ENCODE measurements around the gene PSMA8. TPM values are rescaled to one million over a fixed set of nuclear protein-coding genes. Genes with fewer than 3 reads are reported as not detected.

PSMA8 gene
- total and polyA plus RNA-seq, 2 of the 8 experiments (the other 6 are each of a cell fraction or from before 2014, with no cell fraction given): not detected

- Histone ChIP-seq H4K91ac (replicated peaks; ENCODE audit: insufficient read length, low read length) (no peak overlapping the region), H2BK120ac (replicated peaks; ENCODE audit: low read depth, low read length) (no peak overlapping the region), H3K79me1 (ENCODE audit: low read depth, low read length) (peaks cover 2% of the 10 kb centered on the region; the same call in 1 of the 2 replicates), H3K14ac (ENCODE audit: insufficient read length) (no peak overlapping the region), H2BK12ac (ENCODE audit: low read depth, low read length) (no peak overlapping the region), H3K4ac (replicated peaks; ENCODE audit: insufficient read length, low read depth, low read length) (no peak overlapping the region), H3K18ac (ENCODE audit: extremely low read depth, low read length) (no peak overlapping the region), H2BK20ac (ENCODE audit: low read length) (no peak overlapping the region), H3K4me2 (ENCODE audit: insufficient read depth in 1 of 2, low read depth in 2 of 2, low read length in 2 of 2) (no peak overlapping the region), H3K27me3 (replicated peaks in 1 of 4; ENCODE audit: control insufficient read depth in 3 of 4, extremely low read depth in 1 of 4, insufficient read depth in 3 of 4, low read length in 3 of 4) (no peaks in the 10 kb centered on the region), H2AFZ (ENCODE audit: low read length) (no peak overlapping the region), H3K56ac (replicated peaks; ENCODE audit: insufficient read length, low read depth, low read length) (no peak overlapping the region), H3K23me2 (ENCODE audit: low read depth, low read length) (peaks cover 5% of the 10 kb centered on the region), H2BK5ac (ENCODE audit: low read depth, low read length) (no peak overlapping the region), H3K23ac (ENCODE audit: insufficient read length) (no peak overlapping the region), H3K79me2 (ENCODE audit: control insufficient read depth in 1 of 2, insufficient read depth in 2 of 2, low read length in 2 of 2) (peaks cover 3 to 86% of the 10 kb centered on the region in 2 experiments; a peak in 3 of 4 replicates), H4K20me1 (replicated peaks in 1 of 2; ENCODE audit: control insufficient read depth in 1 of 2, insufficient read depth in 2 of 2, low read length in 2 of 2) (peaks cover 4 to 5% of the 10 kb centered on the region in 2 experiments), H4K5ac (ENCODE audit: insufficient read length, low read depth, low read length) (no peak overlapping the region), H4K8ac (ENCODE audit: extremely low read depth, insufficient read depth, low read length) (no peak overlapping the region), H3K27ac (ENCODE audit: low read depth, low read length) (no peak overlapping the region), H3K9ac (replicated peaks in 1 of 4; ENCODE audit: extremely low read depth in 1 of 4, low read depth in 3 of 4, low read length in 3 of 4) (no peak overlapping the region), H3K36me3 (ENCODE audit: control insufficient read depth in 2 of 4, insufficient read depth in 4 of 4, low read length in 3 of 4) (peaks cover 0 to 46% (median 4%) of the 10 kb centered on the region in 4 experiments; a peak in 4 of 8 replicates), H2BK15ac (ENCODE audit: low read length) (no peak overlapping the region), H2AK5ac (ENCODE audit: low read depth, low read length) (no peak overlapping the region), H3K4me3 (ENCODE audit: extremely low read depth in 1 of 4, insufficient read depth in 2 of 4, low read depth in 3 of 4, low read length in 4 of 4) (no peak overlapping the region), H3K4me1 (replicated peaks in 1 of 4; ENCODE audit: control insufficient read depth in 3 of 4, insufficient read depth in 4 of 4, low read length in 3 of 4) (peaks cover 0 to 9% (median 0%) of the 10 kb centered on the region in 4 experiments; a peak in 1 of 7 replicates), H3K9me3 (ENCODE audit: insufficient read depth in 2 of 2, low read depth in 1 of 2, low read length in 1 of 2) (no peaks in the 10 kb centered on the region)
- FAIRE-seq (no peak), DNase-seq (ENCODE audit: low read depth in 1 of 2, low spot score in 2 of 2) (no peak)
- WGBS, 2 experiments (ENCODE audit: extremely low coverage in 1 of 2, insufficient coverage in 1 of 2, insufficient read length in 1 of 2, insufficient replicate concordance in 2 of 2, low coverage in 1 of 2, low lambda C conversion rate in 2 of 2, missing lambda C conversion rate in 1 of 2): 88% methylated on average over 5 of the region's 5 CpGs; no CpG with 5 or more reads in 1 of the 2 experiments
- CTCF ChIA-PET (ENCODE audit: partially characterized antibody): no interaction called here
- POLR2A ChIA-PET (ENCODE audit: partially characterized antibody): no interaction called here
- TF ChIP-seq RXRA (IDR thresholded peaks at IDR 0.05; ENCODE audit: insufficient read depth, low read depth, low read length) (no peak), CBX8 (IDR thresholded peaks at IDR 0.05; ENCODE audit: borderline replicate concordance, low read depth, low read length) (no peak), BRCA1 (IDR thresholded peaks at IDR 0.05; ENCODE audit: low read depth, low read length) (no peak)
These were observed 48.6 kb upstream of the PSMA8 start for GRCh38 chr18:26085056-26085455.

All from H1 (cell line).